Activated CD4-positive, alpha-beta T cell treated with anti-CD3 and anti-CD28 coated beads for 24 hours (primary cell): Measurements from ENCODE around the gene THAP7.
"Not testable (repeated sequence)": the region's sequence is repeated elsewhere in the genome, so short reads cannot be mapped to it uniquely, and the experiment has no call there.

Experiments
- DNase-seq, 2 donors: peaks; one replicate each; pipeline ENCODE4 v3.0.0-alpha.2; 2020; ENCODE audit warnings: low read depth in 2 of 2

Gene THAP7

GRCh38 chr22:20978419-20978818 lies 23.5 kb downstream of the THAP7 start:
- no peak for DNase-seq

GRCh38 chr22:20977516-20978170 lies 24.3 kb downstream of the THAP7 start:
- DNase-seq = no peak

GRCh38 chr22:20977019-20977418 lies 24.9 kb downstream of the THAP7 start:
- DNase-seq = no peak

- DNase-seq = no peak
These were observed 25.5 kb downstream of the THAP7 start for GRCh38 chr22:20976291-20976877.

GRCh38 chr22:20975541-20976290 lies 26.2 kb downstream of the THAP7 start:
- DNase-seq = no peak

GRCh38 chr22:20974336-20974955 lies 27.5 kb downstream of the THAP7 start:
- no peak for DNase-seq

GRCh38 chr22:20973634-20974286 lies 28.2 kb downstream of the THAP7 start:
- DNase-seq = no peak

GRCh38 chr22:20972933-20973577 lies 28.9 kb downstream of the THAP7 start:
- no peak for DNase-seq

- DNase-seq = not testable (repeated sequence)
These were observed 29.8 kb downstream of the THAP7 start for GRCh38 chr22:20972014-20972694.

- no peak for DNase-seq
These were observed 30.8 kb downstream of the THAP7 start for GRCh38 chr22:20970939-20971657.

GRCh38 chr22:20968281-20968977 lies 33.5 kb downstream of the THAP7 start:
- DNase-seq = no peak

- no peak for DNase-seq
These were observed 34.2 kb downstream of the THAP7 start for GRCh38 chr22:20967697-20968211.

GRCh38 chr22:20966883-20967696 lies 34.8 kb downstream of the THAP7 start, which contains the start of gene AIFM3:
Gene AIFM3, plus strand, starts transcription at chr22:20967255. Its CDS starts 690 bp downstream, at chr22:20967945.
- no peak for DNase-seq

GRCh38 chr22:20965888-20966855 lies 35.7 kb downstream of the THAP7 start:
- DNase-seq = no peak

GRCh38 chr22:20965104-20965887 lies 36.6 kb downstream of the THAP7 start:
- no peak for DNase-seq

- no peak for DNase-seq
These were observed 37.2 kb downstream of the THAP7 start for GRCh38 chr22:20964799-20965103.
